Measurements from ENCODE around the gene ZNF239.
"Not testable (repeated sequence)": the region's sequence is repeated elsewhere in the genome, so short reads cannot be mapped to it uniquely, and the experiment has no call there.

ZNF239 gene

GRCh38 chr10:43576062-43576461 lies 1.6 kb upstream of the ZNF239 start:
- no peak for DNase-seq

- no peak for DNase-seq
These were observed 490 bp upstream of the ZNF239 start for GRCh38 chr10:43574906-43575305.

- DNase-seq = no peak
These were observed 991 bp downstream of the ZNF239 start for GRCh38 chr10:43573250-43574000.

- no peak for DNase-seq
These were observed 3.4 kb downstream of the ZNF239 start for GRCh38 chr10:43570971-43571370.

GRCh38 chr10:43569681-43570080 lies 4.7 kb downstream of the ZNF239 start:
- no peak for DNase-seq

GRCh38 chr10:43557214-43557613 lies 17.2 kb downstream of the ZNF239 start:
- no peak for DNase-seq

GRCh38 chr10:43543746-43544145 lies 30.7 kb downstream of the ZNF239 start:
- DNase-seq = not testable (repeated sequence)

GRCh38 chr10:43524434-43525247 lies 49.8 kb downstream of the ZNF239 start:
- no peak for DNase-seq
